Measurements from ENCODE around the gene GPALPP1.
A peak's percentile ranks its signal among the peaks of the same experiment; 100 is the strongest.
"Not testable (repeated sequence)": the region's sequence is repeated elsewhere in the genome, so short reads cannot be mapped to it uniquely, and the experiment has no call there.

GPALPP1 gene, protein sequence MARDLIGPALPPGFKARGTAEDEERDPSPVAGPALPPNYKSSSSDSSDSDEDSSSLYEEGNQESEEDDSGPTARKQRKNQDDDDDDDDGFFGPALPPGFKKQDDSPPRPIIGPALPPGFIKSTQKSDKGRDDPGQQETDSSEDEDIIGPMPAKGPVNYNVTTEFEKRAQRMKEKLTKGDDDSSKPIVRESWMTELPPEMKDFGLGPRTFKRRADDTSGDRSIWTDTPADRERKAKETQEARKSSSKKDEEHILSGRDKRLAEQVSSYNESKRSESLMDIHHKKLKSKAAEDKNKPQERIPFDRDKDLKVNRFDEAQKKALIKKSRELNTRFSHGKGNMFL

DNA sequence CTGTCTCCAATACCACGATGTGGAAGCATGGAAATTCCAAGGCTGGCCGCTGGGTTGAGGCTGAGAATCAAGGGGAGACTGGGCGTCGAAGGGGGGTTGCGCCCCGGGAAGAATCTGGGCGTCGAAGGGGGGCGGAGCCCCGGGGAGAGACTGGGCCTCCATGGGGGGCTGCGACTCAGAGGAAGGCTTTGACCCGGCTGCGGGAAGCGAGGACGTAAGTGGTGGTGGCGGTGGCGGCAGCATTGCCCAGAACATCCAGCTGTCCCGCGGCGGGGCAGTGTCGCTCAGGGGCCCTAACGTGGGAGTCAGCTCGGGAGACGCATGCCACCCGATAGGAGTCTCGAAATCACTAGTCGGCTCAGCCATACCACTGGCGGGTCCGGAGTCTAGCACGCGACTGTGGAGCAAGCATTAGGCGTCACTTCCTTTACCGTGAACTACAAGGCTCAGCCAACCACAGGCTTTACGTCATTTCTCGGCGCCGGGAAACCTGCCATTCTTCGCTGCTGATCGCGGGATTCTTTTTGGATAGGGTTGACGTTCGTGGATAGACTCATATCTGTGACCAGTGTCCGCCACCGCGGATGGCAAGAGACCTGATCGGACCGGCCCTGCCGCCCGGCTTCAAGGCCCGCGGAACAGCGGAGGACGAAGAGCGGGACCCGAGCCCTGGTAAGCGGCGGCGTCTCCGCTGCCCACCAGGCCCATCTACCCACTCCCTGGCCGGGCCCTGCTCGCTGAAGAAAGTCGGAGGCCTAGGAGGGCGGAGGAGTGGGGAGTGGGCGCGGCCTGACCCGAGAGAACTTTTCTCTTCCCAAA is at the start of gene GPALPP1, which contains the start of gene NUFIP1:
Gene GPALPP1, plus strand, starts transcription at position 468 of the 819 bp plus-strand sequence. Its CDS starts 117 bp downstream, at position 585.
Gene NUFIP1, minus strand, starts transcription at position 401 of the 819 bp plus-strand sequence. Its CDS starts 35 bp downstream, at position 366.
- no peak for TF ChIP-seq CTCF (conservative IDR thresholded peaks at IDR 0.05; ENCODE audit: low read depth)
- H3K27ac ChIP-seq = peak within 1 kb of the TSS; percentile 79
- POLR2A ChIA-PET (ENCODE audit: low non-redundant PET) = no interaction called here
- CTCF ChIA-PET = no interaction called here
- DNase-seq (ENCODE audit: low spot score) = peak; percentile 94

GRCh38 chr13:44943411-44943810 is 45.9 kb upstream of the GPALPP1 start:
- H3K27ac ChIP-seq; POLR2A ChIA-PET (ENCODE audit: low non-redundant PET); DNase-seq (ENCODE audit: low spot score): not testable (repeated sequence)
- CTCF ChIA-PET = interaction anchor here (0.7 kb wide), 1 partner anchor 929 kb away, joined by 3 read pairs; no protein-coding TSS in a partner anchor

DNA sequence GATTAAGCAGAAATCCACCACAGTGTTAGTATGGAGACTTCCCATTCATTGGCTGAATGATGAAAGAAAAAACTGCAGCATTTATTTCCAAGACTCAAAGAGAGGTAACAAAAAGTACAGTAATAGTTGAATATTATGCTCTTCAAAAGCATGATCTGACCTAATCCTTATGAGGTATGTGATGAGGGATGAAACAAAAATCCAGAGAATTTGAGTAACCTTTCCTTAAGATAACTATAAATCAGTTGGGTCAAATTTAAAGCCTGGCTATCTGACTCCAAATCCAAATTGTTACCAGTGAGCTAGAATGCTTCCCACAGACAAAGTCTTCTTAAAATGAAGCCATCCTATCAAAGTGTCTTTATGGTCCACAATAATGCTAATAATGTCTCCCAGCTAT is 38.2 kb upstream of the GPALPP1 start:
- TF ChIP-seq CTCF (conservative IDR thresholded peaks at IDR 0.05; ENCODE audit: low read depth) = no peak
- ChIA-PET POLR2A (ENCODE audit: low non-redundant PET) (no interaction called here), CTCF (interaction anchor here (0.6 kb wide), 1 partner anchor 190 kb away, joined by 3 read pairs; no protein-coding TSS in a partner anchor)
- DNase-seq (ENCODE audit: low spot score) = no peak
- H3K27ac ChIP-seq = no peak overlapping the region

DNA sequence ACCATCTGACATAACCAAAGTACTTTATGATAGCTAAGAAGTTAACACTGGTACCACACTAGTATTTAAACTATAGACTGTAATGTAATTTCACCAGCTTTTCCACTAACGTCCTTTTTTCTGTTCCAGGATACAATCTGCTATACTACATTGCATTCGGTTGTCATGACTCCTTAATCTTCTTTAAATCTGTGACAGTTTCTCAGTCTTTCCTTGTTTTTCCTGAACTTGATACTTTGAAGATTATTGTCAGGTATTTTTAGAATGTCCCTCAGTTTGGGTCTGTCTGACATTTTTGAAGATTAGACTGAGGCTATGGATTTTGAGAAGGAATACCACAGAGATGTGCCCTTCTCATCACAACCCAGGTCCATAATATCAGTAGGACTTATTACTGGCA is 36.7 kb upstream of the GPALPP1 start:
- POLR2A ChIA-PET (ENCODE audit: low non-redundant PET) = no interaction called here
- H3K27ac ChIP-seq = no peak overlapping the region
- CTCF ChIA-PET = interaction anchor here (0.5 kb wide), 1 partner anchor 205 kb away, joined by 3 read pairs; no protein-coding TSS in a partner anchor
- DNase-seq (ENCODE audit: low spot score) = no peak
- TF ChIP-seq CTCF (conservative IDR thresholded peaks at IDR 0.05; ENCODE audit: low read depth) = no peak

- no peak for TF ChIP-seq CTCF (conservative IDR thresholded peaks at IDR 0.05; ENCODE audit: low read depth)
- H3K27ac ChIP-seq = no peak overlapping the region
- POLR2A ChIA-PET (ENCODE audit: low non-redundant PET) = no interaction called here
- DNase-seq (ENCODE audit: low spot score) = no peak
- CTCF ChIA-PET = interaction anchor here (0.9 kb wide), 1 partner anchor 20 kb away, joined by 3 read pairs; no protein-coding TSS in a partner anchor
These were observed 35.1 kb upstream of the GPALPP1 start for GRCh38 chr13:44954224-44954623.

- TF ChIP-seq CTCF (conservative IDR thresholded peaks at IDR 0.05; ENCODE audit: low read depth) = no peak
- POLR2A ChIA-PET (ENCODE audit: low non-redundant PET) = interaction anchor here (0.7 kb wide), 1 partner anchor 225 kb away, joined by 3 read pairs; no protein-coding TSS in a partner anchor
- CTCF ChIA-PET = no interaction called here
- H3K27ac ChIP-seq = no peak overlapping the region
- DNase-seq (ENCODE audit: low spot score) = no peak
These were observed 33.9 kb upstream of the GPALPP1 start for GRCh38 chr13:44955406-44955805.

Measured in RWPE1 (cell line).